Uterus (tissue), 4 donors: ENCODE results near the gene NOTUM. TPM values are rescaled to one million over a fixed set of nuclear protein-coding genes. Genes with fewer than 3 reads are reported as not detected.
A peak's percentile ranks its signal among the peaks of the same experiment; 100 is the strongest.

Experiments used
- DNase-seq, 2 donors: peaks; one replicate each; pipeline ENCODE4 v3.0.0-alpha.2; 2019 to 2020
- H3K27ac ChIP-seq, 2 donors: fragments of 200-600 bp; sonication (generic); 1 replicate in 1 of 2; 2 replicates in 1 of 2; pipeline ENCODE4 v1.5.1; 2016 to 2018
- H3K27me3 ChIP-seq, 2 donors: fragments of 200-600 bp; sonication (generic); one replicate each; pipeline ENCODE4 v1.5.1; 2018 to 2019; ENCODE audit warnings: control low read depth in 1 of 2
- H3K36me3 ChIP-seq, 2 donors: fragments of 200-600 bp; sonication (generic); one replicate each; pipeline ENCODE4 v1.5.1; 2019; ENCODE audit warnings: control low read depth in 1 of 2
- H3K4me1 ChIP-seq, 2 donors: fragments of 200-600 bp; sonication (generic); one replicate each; pipeline ENCODE4 v1.5.1; 2018 to 2019; ENCODE audit warnings: control low read depth in 1 of 2
- H3K4me3 ChIP-seq, 2 donors: fragments of 200-600 bp; sonication (generic); 1 replicate in 1 of 2; 2 replicates in 1 of 2; pipeline ENCODE4 v1.5.1; 2018 to 2019; ENCODE audit warnings: mild to moderate bottlenecking in 1 of 2
- H3K9me3 ChIP-seq, 2 donors: fragments of 200-600 bp; sonication (generic); one replicate each; pipeline ENCODE4 v1.5.1; 2019; ENCODE audit warnings: control low read depth in 1 of 2
- CTCF ChIP-seq, 4 experiments: fragments of 200-600 bp in 2 of 4; fragments of 450-650 bp in 2 of 4; sonication (generic) in 2 of 4; IDR thresholded peaks; one replicate each; pipeline ENCODE4 v1.5.1; 2016 to 2019; ENCODE audit warnings: antibody characterized with exemption in 4 of 4, mild to moderate bottlenecking in 2 of 4, moderate library complexity in 1 of 4
- POLR2A ChIP-seq, 2 donors: fragments of 450-650 bp; IDR thresholded peaks; one replicate each; pipeline ENCODE4 v1.6.1; 2016; ENCODE audit warnings: antibody characterized with exemption in 2 of 2, mild to moderate bottlenecking in 1 of 2, moderate library complexity in 1 of 2
- intact Hi-C: fragments of 100-400 bp; cut with DNase I; formaldehyde crosslinking; loops from one replicate; pipeline ENCODE4 v1.15.1; 2023; ENCODE audit warnings: low total_unique reads
- total RNA-seq, 4 donors: library from RNA; depleted of rRNA in 3 of 4; stranded (reverse); fragments of >200 nt in 3 of 4; gene quantifications; one replicate each; pipeline versions ENCODE4 v1.1.0 to v1.2.4, GENCODE V29; 2014 to 2023
- donor health status: DM: yes; HTN: yes; CAD: no.

NOTUM gene
- total RNA-seq, 4 donors from 2014 or later = 5.0 TPM; not detected in 3

GRCh38 chr17:82003411-82004381 lies 42.7 kb upstream of the NOTUM start:
- TF ChIP-seq POLR2A (IDR thresholded peaks at IDR 0.05) = no peak
- peak in 1 of 4 experiments; percentile 8 for TF ChIP-seq CTCF (IDR thresholded peaks at IDR 0.05)
- intact Hi-C loops = no loop called here
- Histone ChIP-seq H3K36me3 (no peaks in the 10 kb centered on the region), H3K27ac (peak overlapping the region; percentile 67 to 72), H3K4me3 (peak overlapping the region in 1 of 2 donors; percentile 6), H3K9me3 (no peaks in the 10 kb centered on the region), H3K27me3 (no peaks in the 10 kb centered on the region), H3K4me1 (peaks cover 8 to 15% of the 10 kb centered on the region in 2 donors)
- DNase-seq = peak; percentile 87 to 88

- H3K4me3 ChIP-seq = no peak overlapping the region
- no peak for DNase-seq
- intact Hi-C loops = no loop called here
- H3K36me3 ChIP-seq = no peaks in the 10 kb centered on the region
- H3K9me3 ChIP-seq = no peaks in the 10 kb centered on the region
- no peaks in the 10 kb centered on the region for H3K27me3 ChIP-seq
- TF ChIP-seq POLR2A (IDR thresholded peaks at IDR 0.05) (no peak), CTCF (IDR thresholded peaks at IDR 0.05) (no peak)
- H3K27ac ChIP-seq = no peak overlapping the region
- H3K4me1 ChIP-seq = peaks cover 8 to 15% of the 10 kb centered on the region in 2 donors
Observed at GRCh38 chr17:82001571-82002056, 40.6 kb upstream of the NOTUM start.

GRCh38 chr17:82000803-82001570 lies 40.0 kb upstream of the NOTUM start:
- Histone ChIP-seq H3K4me1 (peaks cover 8 to 15% of the 10 kb centered on the region in 2 donors), H3K4me3 (no peak overlapping the region), H3K36me3 (no peaks in the 10 kb centered on the region), H3K9me3 (no peaks in the 10 kb centered on the region), H3K27me3 (no peaks in the 10 kb centered on the region), H3K27ac (no peak overlapping the region)
- TF ChIP-seq POLR2A (IDR thresholded peaks at IDR 0.05) = no peak
- no peak for TF ChIP-seq CTCF (IDR thresholded peaks at IDR 0.05)
- intact Hi-C loops = no loop called here
- DNase-seq = no peak

- TF ChIP-seq POLR2A (IDR thresholded peaks at IDR 0.05) = no peak
- no peak for TF ChIP-seq CTCF (IDR thresholded peaks at IDR 0.05)
- H3K4me1 ChIP-seq = peaks cover 8 to 15% of the 10 kb centered on the region in 2 donors
- intact Hi-C loops = no loop called here
Observed at GRCh38 chr17:81999976-82000802, 39.2 kb upstream of the NOTUM start.

More at GRCh38 chr17:81999976-82000802, 39.2 kb upstream of the NOTUM start:
- Histone ChIP-seq H3K27ac (no peak overlapping the region), H3K36me3 (no peaks in the 10 kb centered on the region), H3K9me3 (no peaks in the 10 kb centered on the region), H3K4me3 (no peak overlapping the region), H3K27me3 (no peaks in the 10 kb centered on the region)
- no peak for DNase-seq
